Measurements from ENCODE around the gene REC8. TPM values are rescaled to one million over a fixed set of nuclear protein-coding genes. Genes with fewer than 3 reads are reported as not detected.

The REC8 gene
- total and polyA plus RNA-seq, 2 of the 13 experiments (the other 11 are each of a cell fraction or from before 2014, with no cell fraction given), result 3.4 to 14.7 TPM

GRCh38 chr14:24160850-24161804 lies 10.8 kb upstream of the REC8 start, which contains the start of gene IRF9 (continued):
- TF ChIP-seq MED8 (CRISPR knock-in tag; IDR thresholded peaks at IDR 0.05; ENCODE audit: insufficient replicate concordance), result peak; percentile 25
- TF ChIP-seq PBX2 (CRISPR knock-in tag; IDR thresholded peaks at IDR 0.05), result peak; percentile 69
- TF ChIP-seq ZC3H13 (CRISPR knock-in tag; IDR thresholded peaks at IDR 0.05), result peak; percentile 97
- TF ChIP-seq ZNF318 (CRISPR knock-in tag; IDR thresholded peaks at IDR 0.05), result peak; percentile 97
- no peak for TF ChIP-seq MBD4 (IDR thresholded peaks at IDR 0.05; ENCODE audit: borderline replicate concordance, low read length)
- 0 out of 2 replicates have a peak, but pooled peaks have one; percentile 64 for TF ChIP-seq XBP1 (CRISPR knock-in tag; IDR thresholded peaks at IDR 0.05)
- TF ChIP-seq ZNF326 (CRISPR knock-in tag; IDR thresholded peaks at IDR 0.05; ENCODE audit: borderline replicate concordance), result peak; percentile 96
- TF ChIP-seq KIAA2018 (CRISPR knock-in tag; IDR thresholded peaks at IDR 0.05; ENCODE audit: borderline replicate concordance), result peak; percentile 86; the same call in 1 of the 2 replicates
- TF ChIP-seq BHLHE40 (IDR thresholded peaks at IDR 0.05; ENCODE audit: low read length), result peak; percentile 79
- peak; percentile 79; the same call in 1 of the 2 replicates for TF ChIP-seq HES4 (CRISPR knock-in tag; IDR thresholded peaks at IDR 0.05; ENCODE audit: borderline replicate concordance)

Data from HepG2 (cell line).